Keratinocyte (primary cell): ENCODE results near the gene MACROH2A1. TPM values are rescaled to one million over a fixed set of nuclear protein-coding genes. Genes with fewer than 3 reads are reported as not detected.

Experiments
- DNase-seq: peaks from one replicate; pipeline ENCODE4 v3.0.0-alpha.2; 2011; ENCODE audit warnings: low read depth, missing footprints, low spot score
- FAIRE-seq: peaks from 2 replicates; lab custom pipeline; 2011; peaks lifted over from hg19 to GRCh38; lab: Jason Lieb, UNC
- H2AFZ ChIP-seq: 2 replicates; pipeline ENCODE4 v1.6.0; 2012; ENCODE audit warnings: low read length, control low read depth, inconsistent platforms; ENCODE audit not compliant: control insufficient read depth
- H3K27ac ChIP-seq: 2 replicates; pipeline ENCODE4 v1.5.1; 2011; ENCODE audit warnings: low read length; ENCODE audit not compliant: control insufficient read depth, insufficient read depth
- H3K27me3 ChIP-seq: 3 replicates; pipeline ENCODE4 v1.6.0; 2011; ENCODE audit warnings: low read length; ENCODE audit not compliant: control insufficient read depth, insufficient read depth; ENCODE audit errors: extremely low read depth
- H3K36me3 ChIP-seq, 2 experiments: 2 replicates in 1 of 2; 3 replicates in 1 of 2; pipeline ENCODE4 v1.5.1; 2011; ENCODE audit warnings: low read length in 2 of 2, mild to moderate bottlenecking in 1 of 2; ENCODE audit not compliant: control insufficient read depth in 2 of 2, insufficient read depth in 2 of 2; ENCODE audit errors: extremely low read depth in 1 of 2
- H3K4me1 ChIP-seq: 3 replicates; pipeline ENCODE4 v1.5.1; 2011; ENCODE audit warnings: low read length; ENCODE audit not compliant: control insufficient read depth, insufficient read depth; ENCODE audit errors: extremely low read depth
- H3K4me2 ChIP-seq: 3 replicates; pipeline ENCODE4 v1.6.0; 2011; ENCODE audit warnings: low read depth, low read length; ENCODE audit not compliant: control insufficient read depth, insufficient read depth; ENCODE audit errors: extremely low read depth
- H3K4me3 ChIP-seq, 3 experiments: fragments of 200-600 bp in 1 of 3; sonication (generic) in 1 of 3; 2 replicates in 2 of 3; 3 replicates in 1 of 3; pipeline ENCODE4 v1.5.1; 2011 to 2016; ENCODE audit warnings: low read length in 3 of 3, mild to moderate bottlenecking in 3 of 3, control low read depth in 2 of 3, inconsistent platforms in 1 of 3, low read depth in 1 of 3, mixed read lengths in 1 of 3, mixed run types in 1 of 3, moderate library complexity in 1 of 3; ENCODE audit not compliant: control insufficient read depth in 2 of 3, insufficient read depth in 2 of 3; ENCODE audit errors: extremely low read depth in 1 of 3
- H3K79me2 ChIP-seq: 2 replicates; pipeline ENCODE4 v1.6.0; 2012; ENCODE audit warnings: low read length; ENCODE audit not compliant: control insufficient read depth, insufficient read depth
- H3K9ac ChIP-seq: 3 replicates; pipeline ENCODE4 v1.6.0; 2011; ENCODE audit warnings: low read length; ENCODE audit not compliant: control insufficient read depth, insufficient read depth; ENCODE audit errors: extremely low read depth
- H3K9me1 ChIP-seq: 3 replicates; pipeline ENCODE4 v1.6.0; 2011; ENCODE audit warnings: low read length; ENCODE audit not compliant: control insufficient read depth, insufficient read depth; ENCODE audit errors: extremely low read depth
- H3K9me3 ChIP-seq: 2 replicates; pipeline ENCODE4 v1.5.1; 2012; ENCODE audit warnings: low read depth, low read length; ENCODE audit not compliant: control insufficient read depth
- H4K20me1 ChIP-seq: 3 replicates; pipeline ENCODE4 v1.6.0; 2011; ENCODE audit warnings: low read length; ENCODE audit not compliant: control insufficient read depth, insufficient read depth; ENCODE audit errors: extremely low read depth
- EZH2 ChIP-seq: IDR thresholded peaks from one replicate; pipeline ENCODE4 v1.6.1; 2012; ENCODE audit warnings: inconsistent platforms, mild to moderate bottlenecking, low read length, moderate library complexity
- dilution Hi-C: fragments of 300-500 bp; cut with MboI; formaldehyde crosslinking; loops from one replicate; pipeline ENCODE4 v1.7.0; 2020; ENCODE audit warnings: low sequenced_read_pairs; ENCODE audit not compliant: extremely low pct_ligation_motif_present
- polyA plus RNA-seq, 5 experiments: library from polyadenylated mRNA; depleted of rRNA in 3 of 5; stranded (reverse) in 3 of 5; stranded (forward) in 1 of 5; unstranded in 1 of 5; fragments of >200 nt; gene quantifications; 1 replicate in 1 of 5; 2 replicates in 3 of 5; 3 replicates in 1 of 5; pipeline versions ENCODE4 v1.2.1 to v1.2.3, GENCODE V29; 2011 to 2012; ENCODE audit warnings: missing spikeins in 2 of 5, low read depth in 1 of 5, low replicate concordance in 1 of 5
- TF ChIP-seq, protein P1 (sequence below), 3 experiments: IDR thresholded peaks in 1 of 3; conservative IDR thresholded peaks in 1 of 3; optimal IDR thresholded peaks in 1 of 3; 2 replicates in 2 of 3; 3 replicates in 1 of 3; pipeline versions ENCODE3 to v1.5.1; 2011; ENCODE audit warnings: low read length in 3 of 3, mild to moderate bottlenecking in 3 of 3, moderate library complexity in 2 of 3, control low read depth in 1 of 3, inconsistent platforms in 1 of 3; ENCODE audit not compliant: insufficient read depth in 2 of 3; ENCODE audit errors: extremely low read depth in 1 of 3

The MACROH2A1 gene
- polyA plus RNA-seq, 1 donor (not counting 4 experiments of a cell fraction or from before 2014, with no cell fraction given): 208 TPM

DNA sequence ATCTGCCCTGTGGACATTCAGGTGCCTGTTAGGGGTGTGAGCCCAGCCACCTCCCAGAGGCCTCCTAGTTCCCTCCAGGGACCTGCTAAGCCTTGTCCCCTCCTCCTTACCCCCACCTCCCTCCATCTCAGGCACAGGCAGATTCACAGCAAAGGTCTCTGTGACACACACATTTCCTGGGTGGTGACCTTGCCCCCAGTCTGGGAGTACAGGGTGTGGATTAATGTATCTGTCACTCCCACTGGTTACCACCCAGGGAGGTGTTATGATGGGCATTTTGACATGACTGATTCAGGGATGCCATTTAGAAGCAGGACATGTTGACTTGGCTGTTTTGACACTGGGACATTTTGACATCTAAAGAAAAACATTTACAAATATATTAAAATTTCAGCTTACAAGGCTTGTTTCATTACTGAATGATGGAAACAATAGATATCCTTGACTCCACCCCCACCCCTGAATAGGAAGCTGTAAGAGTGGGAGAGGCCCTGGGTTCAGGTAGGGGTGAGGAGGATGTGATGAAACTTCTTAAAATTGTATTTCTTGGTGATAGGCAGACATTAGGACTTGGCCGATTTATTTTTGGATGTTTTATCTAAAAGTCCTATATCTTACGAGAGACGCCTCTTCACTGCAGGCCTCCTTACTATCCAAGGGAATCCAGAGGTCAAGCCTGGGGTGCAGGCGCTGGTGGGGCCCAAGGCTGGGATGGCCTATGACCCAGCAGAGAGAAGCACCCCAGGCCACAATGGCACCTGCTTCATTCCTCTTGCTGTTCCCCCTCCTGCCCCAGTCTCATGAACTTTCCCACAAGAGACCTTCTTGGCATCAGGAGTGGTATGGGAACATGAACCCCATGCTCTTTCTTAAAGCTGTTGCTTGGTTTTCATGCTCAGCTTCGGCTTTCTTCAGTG is 101.9 kb downstream of the MACROH2A1 start:
- Histone ChIP-seq H3K4me2 (no peak overlapping the region), H3K9me3 (no peaks in the 10 kb centered on the region), H3K4me3 (no peak overlapping the region), H3K79me2 (no peaks in the 10 kb centered on the region), H3K4me1 (no peaks in the 10 kb centered on the region), H2AFZ (no peak overlapping the region), H3K9ac (no peak overlapping the region), H4K20me1 (no peaks in the 10 kb centered on the region), H3K27me3 (no peaks in the 10 kb centered on the region), H3K9me1 (no peaks in the 10 kb centered on the region), H3K36me3 (no peaks in the 10 kb centered on the region), H3K27ac (no peak overlapping the region)
- dilution Hi-C loops: no loop called here
- TF ChIP-seq, protein P1, sequence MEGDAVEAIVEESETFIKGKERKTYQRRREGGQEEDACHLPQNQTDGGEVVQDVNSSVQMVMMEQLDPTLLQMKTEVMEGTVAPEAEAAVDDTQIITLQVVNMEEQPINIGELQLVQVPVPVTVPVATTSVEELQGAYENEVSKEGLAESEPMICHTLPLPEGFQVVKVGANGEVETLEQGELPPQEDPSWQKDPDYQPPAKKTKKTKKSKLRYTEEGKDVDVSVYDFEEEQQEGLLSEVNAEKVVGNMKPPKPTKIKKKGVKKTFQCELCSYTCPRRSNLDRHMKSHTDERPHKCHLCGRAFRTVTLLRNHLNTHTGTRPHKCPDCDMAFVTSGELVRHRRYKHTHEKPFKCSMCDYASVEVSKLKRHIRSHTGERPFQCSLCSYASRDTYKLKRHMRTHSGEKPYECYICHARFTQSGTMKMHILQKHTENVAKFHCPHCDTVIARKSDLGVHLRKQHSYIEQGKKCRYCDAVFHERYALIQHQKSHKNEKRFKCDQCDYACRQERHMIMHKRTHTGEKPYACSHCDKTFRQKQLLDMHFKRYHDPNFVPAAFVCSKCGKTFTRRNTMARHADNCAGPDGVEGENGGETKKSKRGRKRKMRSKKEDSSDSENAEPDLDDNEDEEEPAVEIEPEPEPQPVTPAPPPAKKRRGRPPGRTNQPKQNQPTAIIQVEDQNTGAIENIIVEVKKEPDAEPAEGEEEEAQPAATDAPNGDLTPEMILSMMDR (optimal IDR thresholded peaks at IDR 0.05 in 1 of 3, IDR thresholded peaks at IDR 0.05 in 1 of 3, conservative IDR thresholded peaks at IDR 0.05 in 1 of 3; ENCODE audit: extremely low read depth in 1 of 3, insufficient read depth in 2 of 3, low read length in 3 of 3): no peak
- no peak for TF ChIP-seq EZH2
- FAIRE-seq: no peak
- DNase-seq: no peak

- Histone ChIP-seq H3K4me2 (no peak overlapping the region), H3K9ac (no peak overlapping the region), H3K27me3 (no peaks in the 10 kb centered on the region), H3K36me3 (no peaks in the 10 kb centered on the region), H3K79me2 (no peaks in the 10 kb centered on the region), H3K9me1 (no peaks in the 10 kb centered on the region), H3K9me3 (no peaks in the 10 kb centered on the region), H2AFZ (no peak overlapping the region), H3K4me1 (no peaks in the 10 kb centered on the region), H3K4me3 (no peak overlapping the region), H4K20me1 (no peaks in the 10 kb centered on the region), H3K27ac (no peak overlapping the region)
- FAIRE-seq: no peak
- TF ChIP-seq EZH2: no peak
- TF ChIP-seq, protein P1 (optimal IDR thresholded peaks at IDR 0.05 in 1 of 3, IDR thresholded peaks at IDR 0.05 in 1 of 3, conservative IDR thresholded peaks at IDR 0.05 in 1 of 3; ENCODE audit: extremely low read depth in 1 of 3, insufficient read depth in 2 of 3, low read length in 3 of 3): no peak
- DNase-seq: no peak
- dilution Hi-C loops: no loop called here
Measured at GRCh38 chr5:135295852-135296251, 103.2 kb downstream of the MACROH2A1 start.
